Activated CD4-positive, alpha-beta T cell treated with anti-CD3 and anti-CD28 coated beads for 36 hours (primary cell): ENCODE data around the gene MRPL41. TPM values are rescaled to one million over a fixed set of nuclear protein-coding genes. Genes with fewer than 3 reads are reported as not detected.
"Not testable (repeated sequence)": the region's sequence is repeated elsewhere in the genome, so short reads cannot be mapped to it uniquely, and the experiment has no call there.

Experiments used
- ATAC-seq: fragments of 200-7000 bp; cut with Tn5 transposase; one replicate; pipeline ENCODE4 v1.10.0; 2021; ENCODE audit warnings: mild to moderate bottlenecking, moderate library complexity
- CTCF ChIA-PET: fragments of 350-600 bp; sonication (Branson Sonifier 250); formaldehyde crosslinking; loops from one replicate; lab custom pipeline; 2021; ENCODE audit warnings: antibody characterized with exemption; lab: Charles Lee
- POLR2A ChIA-PET: fragments of 350-600 bp; sonication (Branson Sonifier 250); formaldehyde crosslinking; loops from one replicate; lab custom pipeline; 2021; ENCODE audit warnings: antibody characterized with exemption, inconsistent platforms; lab: Charles Lee
- DNase-seq: peaks from one replicate; pipeline ENCODE4 v3.0.0-alpha.2; 2020
- H3K27ac Mint-ChIP-seq: one replicate; pipeline ENCODE4 v1.8.0; 2021; ENCODE audit warnings: mixed read lengths
- H3K27me3 Mint-ChIP-seq: one replicate; pipeline ENCODE4 v1.8.0; 2021; ENCODE audit warnings: mixed read lengths
- H3K36me3 Mint-ChIP-seq: one replicate; pipeline ENCODE4 v1.8.0; 2021; ENCODE audit warnings: low read depth, mixed read lengths
- H3K4me1 Mint-ChIP-seq: one replicate; pipeline ENCODE4 v1.8.0; 2021; ENCODE audit warnings: mixed read lengths
- H3K4me3 Mint-ChIP-seq: one replicate; pipeline ENCODE4 v1.8.0; 2021; ENCODE audit warnings: mild to moderate bottlenecking, moderate library complexity, mixed read lengths
- H3K9me3 Mint-ChIP-seq: one replicate; pipeline ENCODE4 v1.8.0; 2021; ENCODE audit warnings: low read depth, mixed read lengths
- intact Hi-C, 2 experiments: fragments of 100-400 bp; cut with DNase I in 1 of 2; cut with micrococcal nuclease in 1 of 2; formaldehyde crosslinking; loops; one replicate each; pipeline versions ENCODE4 v1.14.2 to v1.15.1; 2022 to 2024; cut with DNase I, micrococcal nuclease
- total RNA-seq, 2 experiments: library from RNA; stranded (reverse); gene quantifications; one replicate each; pipeline ENCODE4 v1.2.3, GENCODE V29; 2021

The MRPL41 gene
- total RNA-seq, 2 experiments from 2014 or later: 20.9 to 26.8 TPM

DNA sequence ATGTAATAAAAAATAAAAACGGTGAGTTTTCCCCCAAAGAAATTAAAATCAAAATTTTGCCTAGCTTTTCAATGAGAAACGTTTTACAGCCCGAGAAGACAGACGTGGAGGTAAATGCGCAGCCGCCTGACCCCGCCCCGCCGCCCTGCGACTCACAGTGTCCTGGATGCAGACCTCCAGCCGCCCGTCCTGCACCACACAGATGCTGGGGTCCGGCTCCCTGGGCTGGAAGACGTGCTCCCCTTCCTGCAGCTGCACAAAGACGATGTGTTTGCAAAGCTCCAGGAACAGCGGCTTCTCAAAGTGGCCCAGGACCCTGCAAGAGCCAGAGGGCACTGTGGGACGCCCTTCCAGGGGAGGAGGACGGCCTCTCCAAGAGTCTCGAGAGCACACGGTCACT, 9.2 kb upstream of the MRPL41 start:
- ChIA-PET POLR2A (no interaction called here), CTCF (interaction anchor here (0.8 kb wide), 1 partner anchor 18 kb away, joined by 3 read pairs; no protein-coding TSS in a partner anchor)
- intact Hi-C loops: no loop called here
- H3K9me3 Mint-ChIP-seq: no peaks in the 10 kb centered on the region
- no peaks in the 10 kb centered on the region for H3K36me3 Mint-ChIP-seq
- DNase-seq: no peak
- ATAC-seq: no peak
- peaks cover 1% of the 10 kb centered on the region for H3K4me1 Mint-ChIP-seq
- no peaks in the 10 kb centered on the region for H3K27me3 Mint-ChIP-seq
- H3K4me3 Mint-ChIP-seq: no peak overlapping the region
- H3K27ac Mint-ChIP-seq: no peak overlapping the region

GRCh38 chr9:137543237-137543963, 8.3 kb upstream of the MRPL41 start:
- DNase-seq (no peak), ATAC-seq (no peak)
- Mint-ChIP-seq H3K4me1 (no peaks in the 10 kb centered on the region), H3K9me3 (no peaks in the 10 kb centered on the region), H3K36me3 (no peaks in the 10 kb centered on the region), H3K4me3 (no peak overlapping the region), H3K27ac (no peak overlapping the region), H3K27me3 (no peaks in the 10 kb centered on the region)
- intact Hi-C loops: no loop called here
- CTCF ChIA-PET: interaction anchor here (0.6 kb wide), 1 partner anchor 266 kb away, joined by 6 read pairs; the partner anchor contains the start of gene TOR4A
- POLR2A ChIA-PET: no interaction called here

GRCh38 chr9:137544176-137544760, 7.4 kb upstream of the MRPL41 start:
- CTCF ChIA-PET: no interaction called here
- no peak overlapping the region for H3K27ac Mint-ChIP-seq
- H3K4me3 Mint-ChIP-seq: no peak overlapping the region
- DNase-seq (no peak), ATAC-seq (peak; percentile 36)
- no peaks in the 10 kb centered on the region for H3K4me1 Mint-ChIP-seq
- H3K9me3 Mint-ChIP-seq: no peaks in the 10 kb centered on the region
- POLR2A ChIA-PET: no interaction called here
- no peaks in the 10 kb centered on the region for H3K27me3 Mint-ChIP-seq
- intact Hi-C loops: no loop called here
- H3K36me3 Mint-ChIP-seq: no peaks in the 10 kb centered on the region

GRCh38 chr9:137545123-137545522, 6.6 kb upstream of the MRPL41 start:
- Mint-ChIP-seq H3K4me3 (no peak overlapping the region), H3K4me1 (peaks cover 5% of the 10 kb centered on the region), H3K9me3 (no peaks in the 10 kb centered on the region), H3K27me3 (no peaks in the 10 kb centered on the region), H3K36me3 (no peaks in the 10 kb centered on the region), H3K27ac (no peak overlapping the region)
- no peak for DNase-seq
- POLR2A ChIA-PET: no interaction called here
- intact Hi-C loops: no loop called here
- CTCF ChIA-PET: interaction anchor here (0.6 kb wide), 1 partner anchor 36 kb away, joined by 4 read pairs; no protein-coding TSS in a partner anchor
- ATAC-seq: no peak

- ATAC-seq (no peak), DNase-seq (no peak)
- H3K9me3 Mint-ChIP-seq: no peaks in the 10 kb centered on the region
- H3K36me3 Mint-ChIP-seq: peaks cover 3% of the 10 kb centered on the region
- ChIA-PET CTCF (no interaction called here), POLR2A (no interaction called here)
- no peaks in the 10 kb centered on the region for H3K27me3 Mint-ChIP-seq
- H3K27ac Mint-ChIP-seq: no peak overlapping the region
- no peak overlapping the region for H3K4me3 Mint-ChIP-seq
- H3K4me1 Mint-ChIP-seq: peaks cover 11% of the 10 kb centered on the region
- intact Hi-C loops: no loop called here
Observed at GRCh38 chr9:137547687-137548543, 3.8 kb upstream of the MRPL41 start.

DNA sequence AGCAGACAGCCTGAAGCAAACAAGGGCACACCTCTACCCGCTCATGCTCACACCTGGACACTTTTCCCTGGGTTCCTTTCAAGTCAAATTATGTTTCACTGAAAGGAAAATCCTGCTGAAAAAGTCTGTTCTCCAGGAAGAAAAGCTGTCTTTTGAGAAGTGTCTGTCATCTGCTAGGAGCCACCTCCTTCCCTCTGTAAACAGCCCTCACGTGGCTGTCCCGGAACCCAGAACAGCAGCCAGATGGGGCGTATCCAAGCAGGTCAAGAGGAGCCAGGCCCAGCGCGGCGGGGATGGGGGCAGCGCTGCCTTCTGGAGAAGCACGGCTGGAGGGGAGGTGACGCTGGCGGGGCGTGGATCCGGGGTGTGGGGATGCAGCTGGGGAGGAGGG, 1.5 kb upstream of the MRPL41 start, which contains the start of gene PNPLA7:
PNPLA7 (minus strand) TSS at position 172 of the 391 bp plus-strand sequence. CDS start 205 bp downstream, outside the sequence.
- Mint-ChIP-seq H3K9me3 (no peaks in the 10 kb centered on the region), H3K4me1 (peaks cover 11% of the 10 kb centered on the region), H3K36me3 (peaks cover 3% of the 10 kb centered on the region), H3K4me3 (peak within 1 kb of the TSS; percentile 77), H3K27me3 (no peaks in the 10 kb centered on the region), H3K27ac (peak within 1 kb of the TSS; percentile 51)
- POLR2A ChIA-PET: interaction anchor here (0.6 kb wide), 1 partner anchor 8 kb away, joined by 8 read pairs; no protein-coding TSS in a partner anchor
- CTCF ChIA-PET: interaction anchor here (1.3 kb wide), 1 partner anchor 15 kb away, joined by 6 read pairs; no protein-coding TSS in a partner anchor
- intact Hi-C loops: loop anchor here in 1 of 2 experiments (2.0 kb wide), 1 partner anchor 15 kb away; no protein-coding TSS in a partner anchor
- peak; percentile 27 for ATAC-seq
- peak; percentile 71 for DNase-seq

GRCh38 chr9:137550958-137551263, 768 bp upstream of the MRPL41 start:
- CTCF ChIA-PET: interaction anchor here (1.3 kb wide), 1 partner anchor 16 kb away, joined by 6 read pairs; no protein-coding TSS in a partner anchor
- Mint-ChIP-seq H3K4me1 (peaks cover 11% of the 10 kb centered on the region), H3K4me3 (peak overlapping the region; percentile 77)
- H3K36me3 Mint-ChIP-seq, H3K9me3 Mint-ChIP-seq, H3K27me3 Mint-ChIP-seq, H3K27ac Mint-ChIP-seq, DNase-seq, ATAC-seq, POLR2A ChIA-PET: not testable (repeated sequence)
- intact Hi-C loops: loop anchor here in 1 of 2 experiments (1.0 to 2.0 kb wide), 10 partner anchors 16 to 296 kb away; partner anchors contain the start of genes ARRDC1, DPH7, EXD3 and NELFB

- ATAC-seq (peak; percentile 7), DNase-seq (peak; percentile 53)
- Mint-ChIP-seq H3K9me3 (no peaks in the 10 kb centered on the region), H3K4me3 (peak overlapping the region; percentile 77), H3K27me3 (no peaks in the 10 kb centered on the region), H3K27ac (peak overlapping the region; percentile 63), H3K4me1 (peaks cover 11% of the 10 kb centered on the region), H3K36me3 (peaks cover 7% of the 10 kb centered on the region)
- ChIA-PET POLR2A (interaction anchor here (0.9 to 1.0 kb wide), 2 partner anchors 38 to 251 kb away, joined by 3 to 5 read pairs; partner anchors contain the start of genes NRARP and ZMYND19), CTCF (interaction anchor here (0.6 to 2.2 kb wide), 7 partner anchors 12 to 94 kb away, joined by 3 to 6 read pairs (median 3); partner anchors contain the start of gene DPH7)
- intact Hi-C loops: loop anchor here in 1 of 2 experiments (2.0 kb wide), 1 partner anchor 39 kb away; the partner anchor contains the start of gene ZMYND19
Observed at GRCh38 chr9:137552022-137552768, 516 bp downstream of the MRPL41 start.

DNA sequence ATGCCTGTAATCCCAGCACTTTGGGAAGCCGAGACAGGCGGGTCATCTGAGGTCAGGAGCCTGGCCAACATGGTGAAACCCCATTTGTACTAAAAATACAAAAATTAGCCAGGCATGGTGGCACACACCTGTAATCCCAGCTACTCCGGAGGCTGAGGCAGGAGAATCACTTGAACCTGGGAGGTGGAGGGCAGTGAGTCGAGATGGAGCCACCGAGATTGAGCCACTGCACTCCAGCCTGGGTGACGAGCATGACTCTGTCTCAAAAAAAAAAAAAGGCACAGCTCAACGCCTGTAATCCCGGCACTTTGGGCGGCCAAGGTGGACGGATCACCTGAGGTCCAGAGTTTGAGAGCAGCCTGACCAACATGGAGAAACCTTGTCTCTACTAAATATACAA, 2.0 kb downstream of the MRPL41 start:
- POLR2A ChIA-PET, DNase-seq, H3K4me3 Mint-ChIP-seq, H3K9me3 Mint-ChIP-seq, H3K27me3 Mint-ChIP-seq, H3K27ac Mint-ChIP-seq, ATAC-seq: not testable (repeated sequence)
- H3K4me1 Mint-ChIP-seq: peaks cover 11% of the 10 kb centered on the region
- intact Hi-C loops: loop anchor here in 1 of 2 experiments (2.0 kb wide), 1 partner anchor 37 kb away; the partner anchor contains the start of gene ZMYND19
- peaks cover 11% of the 10 kb centered on the region for H3K36me3 Mint-ChIP-seq
- CTCF ChIA-PET: interaction anchor here (0.6 to 2.2 kb wide), 2 partner anchors 25 to 48 kb away, joined by 3 to 6 read pairs; partner anchors contain the start of gene DPH7

GRCh38 chr9:137554349-137554748, 2.7 kb downstream of the MRPL41 start:
- ATAC-seq (no peak), DNase-seq (no peak)
- ChIA-PET CTCF (no interaction called here), POLR2A (no interaction called here)
- H3K4me1 Mint-ChIP-seq: peaks cover 11% of the 10 kb centered on the region
- H3K36me3 Mint-ChIP-seq: peaks cover 11% of the 10 kb centered on the region
- no peaks in the 10 kb centered on the region for H3K27me3 Mint-ChIP-seq
- no peak overlapping the region for H3K4me3 Mint-ChIP-seq
- no peaks in the 10 kb centered on the region for H3K9me3 Mint-ChIP-seq
- no peak overlapping the region for H3K27ac Mint-ChIP-seq
- intact Hi-C loops: no loop called here
